Mucosa of stomach (tissue), 1 donor: ENCODE results near the gene SHISAL1.
"Not testable (repeated sequence)": the region's sequence is repeated elsewhere in the genome, so short reads cannot be mapped to it uniquely, and the experiment has no call there.

Source experiments
- H3K27me3 ChIP-seq: one replicate; pipeline ENCODE4 v1.7.0; 2013; ENCODE audit warnings: mild to moderate bottlenecking, low read length; ENCODE audit not compliant: control insufficient read depth, insufficient read depth
- H3K36me3 ChIP-seq: one replicate; pipeline ENCODE4 v1.7.0; 2013; ENCODE audit warnings: low read length; ENCODE audit not compliant: control insufficient read depth, insufficient read depth
- H3K4me1 ChIP-seq: one replicate; pipeline ENCODE4 v1.7.0; 2013; ENCODE audit warnings: mild to moderate bottlenecking, low read length; ENCODE audit not compliant: control insufficient read depth, insufficient read depth
- H3K4me3 ChIP-seq: one replicate; pipeline ENCODE4 v1.7.0; 2013; ENCODE audit warnings: low read length
- H3K9ac ChIP-seq: one replicate; pipeline ENCODE4 v1.7.0; 2013; ENCODE audit warnings: mild to moderate bottlenecking, low read length, moderate library complexity
- H3K9me3 ChIP-seq: one replicate; pipeline ENCODE4 v1.7.0; 2013; ENCODE audit warnings: mild to moderate bottlenecking, low read length, moderate library complexity; ENCODE audit not compliant: control insufficient read depth
- donor health status: Pancreatic carcinoma.

Gene SHISAL1

DNA sequence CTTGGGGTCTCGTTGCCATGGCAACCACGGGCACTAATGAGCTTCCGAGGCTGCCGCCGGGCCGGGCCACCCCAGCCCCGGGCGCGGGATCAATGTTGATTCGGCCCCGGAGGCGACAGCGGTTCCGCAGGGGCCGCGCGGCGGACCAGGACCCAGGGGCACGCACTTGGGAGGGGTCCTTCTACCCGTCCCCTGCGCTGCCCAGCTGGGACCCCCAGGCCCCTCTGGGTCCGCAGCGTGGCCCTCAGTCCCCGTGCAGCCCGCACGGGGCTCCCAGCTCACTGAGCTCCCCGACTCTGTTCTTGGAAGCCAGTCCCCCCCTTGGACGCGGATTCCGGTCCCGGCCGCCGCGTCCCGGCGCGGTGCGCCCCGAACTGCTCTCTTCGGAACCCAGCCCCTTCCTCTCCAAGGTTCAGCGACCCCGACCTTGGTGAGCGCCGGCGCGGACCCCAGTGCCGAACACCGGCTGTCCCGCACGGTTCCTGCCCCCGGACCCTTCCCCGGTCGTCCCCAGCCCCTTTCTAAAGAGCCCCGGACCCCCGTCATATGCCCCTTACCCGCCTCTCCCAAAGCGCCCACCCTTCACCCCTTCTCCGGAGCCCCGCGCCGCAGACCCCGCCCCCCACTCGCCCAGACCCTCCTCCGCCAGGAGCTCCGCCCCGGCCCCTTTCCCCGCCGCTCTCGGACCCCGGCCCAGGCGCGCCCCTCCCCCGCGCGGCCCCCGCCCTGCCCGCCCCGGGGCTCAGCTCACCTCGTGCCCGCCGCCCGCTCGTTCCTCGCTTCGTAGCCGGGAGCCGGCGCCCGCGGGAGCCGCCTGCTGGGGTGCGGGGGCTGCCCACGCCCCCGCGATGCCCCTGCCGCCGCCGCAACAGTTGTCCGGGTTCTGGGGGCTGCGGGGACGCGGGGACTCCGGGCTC is 18.3 kb upstream of the SHISAL1 start:
- peaks cover 52% of the 10 kb centered on the region for H3K27me3 ChIP-seq
- no peak overlapping the region for H3K4me3 ChIP-seq
- H3K4me1 ChIP-seq = peaks cover 4% of the 10 kb centered on the region
- no peak overlapping the region for H3K9ac ChIP-seq
- no peaks in the 10 kb centered on the region for H3K9me3 ChIP-seq
- H3K36me3 ChIP-seq = no peaks in the 10 kb centered on the region

DNA sequence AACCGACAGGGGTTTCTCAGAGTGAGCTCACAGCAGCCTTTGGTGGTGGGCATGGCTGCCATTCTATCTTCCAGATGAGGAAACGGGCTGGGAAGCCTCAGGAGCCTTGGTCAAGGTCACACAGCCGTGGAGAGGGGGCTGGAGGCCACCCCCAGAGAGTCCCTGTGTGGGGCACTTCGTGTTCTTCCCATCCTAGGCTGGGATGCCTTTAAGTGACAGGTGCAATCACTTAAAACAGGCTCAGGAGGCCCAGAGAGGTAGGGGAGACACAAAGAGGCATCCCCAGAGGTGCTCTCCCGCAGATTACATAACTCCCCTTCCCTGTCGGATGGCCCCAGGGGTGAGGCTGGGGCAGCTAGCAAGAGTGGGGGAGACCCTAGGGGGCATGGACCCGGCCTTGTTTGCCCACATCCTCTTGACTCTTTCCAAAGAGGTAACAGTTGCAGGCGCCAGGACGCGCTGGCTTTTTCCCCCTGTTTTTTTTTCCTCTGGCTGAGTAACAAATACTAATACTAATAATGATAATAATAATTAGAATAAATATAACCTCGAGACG is 17.5 kb upstream of the SHISAL1 start:
- H3K27me3 ChIP-seq = peaks cover 52% of the 10 kb centered on the region
- no peak overlapping the region for H3K9ac ChIP-seq
- H3K4me3 ChIP-seq = no peak overlapping the region
- peaks cover 4% of the 10 kb centered on the region for H3K4me1 ChIP-seq
- no peaks in the 10 kb centered on the region for H3K36me3 ChIP-seq
- H3K9me3 ChIP-seq = no peaks in the 10 kb centered on the region

GRCh38 chr22:44329179-44329796 is 16.5 kb upstream of the SHISAL1 start:
- Histone ChIP-seq H3K36me3 (no peaks in the 10 kb centered on the region), H3K9me3 (no peaks in the 10 kb centered on the region), H3K4me1 (peaks cover 4% of the 10 kb centered on the region), H3K27me3 (peaks cover 52% of the 10 kb centered on the region), H3K4me3 (no peak overlapping the region), H3K9ac (no peak overlapping the region)

GRCh38 chr22:44328762-44329161 is 16.0 kb upstream of the SHISAL1 start:
- Histone ChIP-seq H3K9ac (no peak overlapping the region), H3K4me1 (peaks cover 4% of the 10 kb centered on the region), H3K9me3 (no peaks in the 10 kb centered on the region), H3K27me3 (peaks cover 52% of the 10 kb centered on the region), H3K4me3 (no peak overlapping the region), H3K36me3 (no peaks in the 10 kb centered on the region)

DNA sequence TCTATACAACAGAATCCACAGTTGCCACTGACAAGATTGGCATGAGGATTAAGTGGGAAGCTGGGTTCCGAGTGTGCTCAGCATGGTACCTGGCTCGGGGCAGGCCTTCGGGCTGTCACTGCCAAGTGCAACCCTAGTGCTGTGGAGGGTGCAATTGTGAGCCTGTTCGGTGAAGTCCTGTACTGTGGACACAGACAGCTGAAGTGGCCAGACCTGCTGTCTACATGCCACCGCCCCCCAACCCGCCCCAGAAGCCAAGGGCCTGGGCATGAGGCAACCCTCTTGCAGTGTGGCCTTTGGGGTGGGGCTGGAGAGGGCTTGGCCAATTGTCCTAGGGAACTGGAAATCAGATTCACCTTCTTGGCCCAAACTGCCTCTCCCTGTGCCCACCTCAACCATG is 15.6 kb upstream of the SHISAL1 start:
- Histone ChIP-seq H3K4me1 (peaks cover 4% of the 10 kb centered on the region), H3K9ac (no peak overlapping the region), H3K4me3 (no peak overlapping the region), H3K36me3 (no peaks in the 10 kb centered on the region), H3K27me3 (peaks cover 48% of the 10 kb centered on the region), H3K9me3 (no peaks in the 10 kb centered on the region)

DNA sequence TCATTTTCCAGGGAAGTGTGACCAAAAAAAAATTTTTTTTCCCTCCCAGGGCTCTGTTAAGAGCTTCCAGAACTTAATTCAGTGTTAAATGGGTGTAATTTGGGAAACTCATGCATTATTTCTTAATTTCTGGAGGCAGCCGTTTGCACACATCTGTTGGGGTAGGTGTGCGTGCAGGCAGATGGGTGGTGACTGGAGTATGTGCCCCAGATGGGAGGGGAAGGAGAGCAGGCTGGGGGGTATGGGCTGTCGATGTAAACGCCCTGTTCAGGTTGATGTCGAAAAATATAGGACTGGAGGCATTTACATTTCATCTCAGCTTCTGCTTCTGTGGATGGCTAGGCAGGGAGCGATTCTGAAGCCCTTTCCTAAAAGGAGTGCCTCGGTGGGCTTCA is 13.7 kb upstream of the SHISAL1 start:
- H3K4me1 ChIP-seq = peaks cover 4% of the 10 kb centered on the region
- H3K9ac ChIP-seq = peak overlapping the region; percentile 51
- H3K27me3 ChIP-seq = peaks cover 33% of the 10 kb centered on the region
- peak overlapping the region; percentile 10 for H3K4me3 ChIP-seq
- H3K9me3 ChIP-seq = no peaks in the 10 kb centered on the region
- H3K36me3 ChIP-seq = no peaks in the 10 kb centered on the region

GRCh38 chr22:44325718-44326490 is 13.2 kb upstream of the SHISAL1 start:
- Histone ChIP-seq H3K9ac (peak overlapping the region; percentile 51), H3K36me3 (no peaks in the 10 kb centered on the region), H3K4me3 (peak overlapping the region; percentile 10), H3K4me1 (peaks cover 4% of the 10 kb centered on the region), H3K27me3 (peaks cover 32% of the 10 kb centered on the region), H3K9me3 (no peaks in the 10 kb centered on the region)

DNA sequence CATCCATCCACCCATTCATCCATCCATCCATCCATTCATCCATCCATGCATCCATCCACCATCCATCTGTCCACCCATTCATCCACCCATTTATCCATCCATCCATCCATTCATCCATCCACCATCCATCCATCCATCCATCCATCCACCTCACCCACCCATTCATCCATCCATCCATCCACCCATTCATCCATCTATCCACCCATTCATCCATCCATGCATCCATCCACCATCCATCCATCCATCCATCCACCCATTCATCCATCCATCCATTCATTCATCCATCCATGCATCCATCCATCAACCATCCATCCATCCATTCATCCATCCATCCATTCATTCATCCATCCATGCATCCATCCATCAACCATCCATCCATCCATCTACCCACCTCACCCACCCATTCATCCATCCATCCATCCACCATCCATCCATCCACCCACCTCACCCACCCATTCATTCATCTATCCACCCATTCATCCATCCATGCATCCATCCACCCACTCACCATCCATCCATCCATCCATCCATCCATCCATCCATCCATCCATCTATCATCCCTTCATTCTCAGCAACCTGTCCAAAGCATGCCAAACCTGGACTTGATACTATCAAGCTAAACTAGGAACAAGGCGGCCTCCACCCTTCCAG is 10.5 kb upstream of the SHISAL1 start:
- not testable (repeated sequence) for H3K4me3 ChIP-seq, H3K27me3 ChIP-seq, H3K4me1 ChIP-seq, H3K9me3 ChIP-seq, H3K9ac ChIP-seq, H3K36me3 ChIP-seq

GRCh38 chr22:44319685-44320084 is 6.9 kb upstream of the SHISAL1 start:
- Histone ChIP-seq H3K9ac (no peak overlapping the region), H3K4me1 (no peaks in the 10 kb centered on the region), H3K27me3 (no peaks in the 10 kb centered on the region), H3K9me3 (no peaks in the 10 kb centered on the region), H3K4me3 (no peak overlapping the region), H3K36me3 (no peaks in the 10 kb centered on the region)

DNA sequence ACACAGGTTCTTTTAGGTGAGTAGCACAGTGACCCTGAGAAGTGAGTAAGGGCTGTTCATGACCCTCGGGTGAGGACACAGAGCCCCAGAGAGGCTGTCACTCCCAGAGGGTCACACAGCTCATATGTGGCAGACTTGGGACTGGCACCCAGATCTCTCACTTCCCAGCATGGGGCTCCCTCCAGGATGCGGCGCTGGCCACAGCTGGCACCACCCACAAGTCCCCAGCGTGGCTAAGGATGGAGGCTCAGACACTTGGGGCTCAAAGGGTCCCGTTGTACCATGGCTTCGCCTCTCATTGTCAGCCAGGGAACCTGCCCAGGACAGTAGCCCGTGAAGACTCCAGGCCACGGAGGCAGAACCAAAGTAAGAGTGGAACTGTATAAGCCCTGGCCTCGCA is 6.0 kb upstream of the SHISAL1 start:
- H3K4me3 ChIP-seq = no peak overlapping the region
- no peaks in the 10 kb centered on the region for H3K27me3 ChIP-seq
- H3K4me1 ChIP-seq = no peaks in the 10 kb centered on the region
- no peaks in the 10 kb centered on the region for H3K9me3 ChIP-seq
- H3K9ac ChIP-seq = no peak overlapping the region
- no peaks in the 10 kb centered on the region for H3K36me3 ChIP-seq

DNA sequence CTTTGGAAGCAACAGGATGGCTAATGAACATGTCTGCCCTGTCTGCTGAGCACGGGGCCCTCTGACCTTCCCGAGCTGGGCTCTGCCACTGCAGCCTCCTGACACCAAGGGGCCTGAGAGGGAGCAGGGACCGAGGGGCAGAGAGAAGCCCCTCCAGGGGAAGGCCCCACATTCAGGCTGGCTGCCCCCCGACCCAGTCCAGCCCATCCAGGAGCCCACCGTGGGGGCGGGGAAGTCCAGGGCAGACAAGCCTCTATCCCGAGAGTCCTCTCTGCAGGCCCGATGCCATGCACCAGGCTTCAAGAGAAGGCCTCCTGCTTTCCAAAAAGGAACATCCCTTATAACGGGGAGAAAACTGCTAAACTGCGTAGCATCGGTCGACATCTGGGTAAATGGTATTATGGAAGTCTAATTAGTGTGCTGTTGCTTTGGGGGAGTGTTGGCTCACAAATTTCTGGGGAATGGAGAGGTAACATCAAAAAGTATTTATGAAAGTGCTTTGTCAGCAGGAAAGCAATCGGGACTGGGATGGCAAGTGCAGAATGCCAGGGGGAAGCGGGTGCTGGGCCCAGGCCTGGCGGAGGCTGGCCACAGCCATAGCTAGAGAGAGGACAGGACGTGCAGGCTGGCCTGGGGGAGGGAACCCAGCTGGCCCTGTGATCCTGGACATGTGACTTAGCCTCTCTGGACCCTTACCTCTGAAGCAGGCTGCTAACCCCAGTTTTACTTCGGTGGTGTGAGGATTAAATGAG is 5.3 kb upstream of the SHISAL1 start:
- no peak overlapping the region for H3K9ac ChIP-seq
- H3K9me3 ChIP-seq = no peaks in the 10 kb centered on the region
- H3K27me3 ChIP-seq = no peaks in the 10 kb centered on the region
- H3K4me1 ChIP-seq = no peaks in the 10 kb centered on the region
- H3K36me3 ChIP-seq = no peaks in the 10 kb centered on the region
- H3K4me3 ChIP-seq = no peak overlapping the region
